HL-60 (cell line): ENCODE data around the gene CCM2.

ENCODE experiments used
- CTCF ChIP-seq: IDR thresholded peaks from one replicate; pipeline ENCODE4 v1.5.1; 2011; ENCODE audit warnings: low read length, control low read depth, inconsistent platforms; ENCODE audit not compliant: insufficient read depth
- GABPA ChIP-seq: IDR thresholded peaks from 2 replicates; pipeline ENCODE4 v1.6.1; 2012; ENCODE audit warnings: low read depth
- POLR2AphosphoS5 ChIP-seq: IDR thresholded peaks from 2 replicates; pipeline ENCODE4 v1.6.1; 2012; ENCODE audit warnings: low read depth
- REST ChIP-seq: IDR thresholded peaks from 2 replicates; pipeline ENCODE4 v1.6.1; 2012; ENCODE audit warnings: low read depth; ENCODE audit not compliant: insufficient replicate concordance
- SPI1 ChIP-seq: IDR thresholded peaks from 2 replicates; pipeline ENCODE4 v1.6.1; 2012; ENCODE audit warnings: low read depth, mild to moderate bottlenecking, borderline replicate concordance

- TF ChIP-seq GABPA, result no peak
- no peak for TF ChIP-seq POLR2AphosphoS5
- TF ChIP-seq CTCF, result no peak
- no peak for TF ChIP-seq REST
- no peak for TF ChIP-seq SPI1
Observed at GRCh38 chr7:45067582-45067981, 67.6 kb downstream of the CCM2 start.
